Right lobe of liver (tissue), 6 donors: Measurements from ENCODE around the gene HS1BP3. TPM values are rescaled to one million over a fixed set of nuclear protein-coding genes. Genes with fewer than 3 reads are reported as not detected.
A peak's percentile ranks its signal among the peaks of the same experiment; 100 is the strongest.

Experiments used
- ATAC-seq, 4 donors: fragments of 200-7000 bp; cut with Tn5 transposase; one replicate each; pipeline ENCODE4 v1.9.1; 2020; ENCODE audit warnings: mild to moderate bottlenecking in 4 of 4, moderate library complexity in 4 of 4
- DNase-seq, 3 donors: peaks; one replicate each; pipeline ENCODE4 v3.0.0-alpha.2; 2020
- H3K27ac ChIP-seq, 3 donors: fragments of 200-600 bp; one replicate each; pipeline ENCODE4 v1.8.0; 2022
- H3K27me3 ChIP-seq, 2 donors: fragments of 200-600 bp; one replicate each; pipeline ENCODE4 v1.8.0; 2022
- H3K36me3 ChIP-seq, 4 donors: fragments of 200-600 bp; sonication (generic) in 1 of 4; one replicate each; pipeline versions ENCODE4 v1.5.1 to v1.8.0; 2017 to 2022; ENCODE audit warnings: control low read depth in 1 of 4
- H3K4me1 ChIP-seq, 4 donors: fragments of 200-600 bp; sonication (generic) in 1 of 4; one replicate each; pipeline versions ENCODE4 v1.5.1 to v1.8.0; 2017 to 2022; ENCODE audit warnings: control low read depth in 1 of 4
- H3K4me3 ChIP-seq, 3 donors: fragments of 200-600 bp; one replicate each; pipeline ENCODE4 v1.8.0; 2022
- H3K9me3 ChIP-seq, 4 donors: fragments of 200-600 bp; sonication (generic) in 1 of 4; one replicate each; pipeline versions ENCODE4 v1.5.1 to v1.8.0; 2017 to 2022; ENCODE audit warnings: control low read depth in 1 of 4
- CTCF ChIP-seq, 4 donors: fragments of 200-600 bp in 3 of 4; fragments of 450-650 bp in 1 of 4; IDR thresholded peaks; one replicate each; pipeline versions ENCODE4 v1.5.1 to v1.8.0; 2016 to 2022; ENCODE audit warnings: antibody characterized with exemption in 4 of 4, mild to moderate bottlenecking in 2 of 4
- POLR2A ChIP-seq: fragments of 450-650 bp; IDR thresholded peaks from one replicate; pipeline ENCODE4 v1.6.1; 2017; ENCODE audit warnings: antibody characterized with exemption, mild to moderate bottlenecking
- WGBS: methylation state at CpG from one replicate; pipeline ENCODE4 v1.1.6; 2018; ENCODE audit warnings: low coverage, low lambda C conversion rate; ENCODE audit not compliant: insufficient coverage; ENCODE audit errors: missing lambda C conversion rate; 5-methylcytosine and 5-hydroxymethylcytosine counted together
- intact Hi-C, 2 donors: fragments of 100-400 bp; cut with DNase I; formaldehyde crosslinking; loops; one replicate each; pipeline versions ENCODE4 v1.11.2 to v1.14.1; 2022
- total RNA-seq, 6 experiments: library from RNA; depleted of rRNA in 2 of 6; stranded (reverse); fragments of >200 nt in 2 of 6; fragmentation: NEBNext Ultra II Directional in 3 of 6; extraction: Animal tissue kit (Norgen Biotek cat#: 25700) in 3 of 6; gene quantifications; one replicate each; pipeline versions ENCODE4 v1.1.0 to v1.2.4, GENCODE V29; 2016 to 2023
- donor health status: DM: no; HTN: yes; CAD: no.
- donor health status: DM: no; HTN: no; CAD: no.
- donor health status: DM: no; HTN: no; CAD: no.
- donor health status: DM: no; HTN: yes; CAD: no.
- donor health status: DM: no; HTN: yes; CAD: no.

The HS1BP3 gene
- total RNA-seq, 6 experiments from 2014 or later: 17.5 to 34.7 (median 20.2) TPM

- WGBS: 63% methylated on average over 5 of the region's 5 CpGs
Observed at GRCh38 chr2:20572221-20572620, 78.7 kb downstream of the HS1BP3 start.

GRCh38 chr2:20571644-20572215, 79.2 kb downstream of the HS1BP3 start:
- H3K27me3 ChIP-seq: no peaks in the 10 kb centered on the region
- no peaks in the 10 kb centered on the region for H3K36me3 ChIP-seq
- no peak for TF ChIP-seq CTCF (IDR thresholded peaks at IDR 0.05)
- ATAC-seq (no peak), DNase-seq (no peak)
- peak overlapping the region; percentile 62 to 72 (median 68) for H3K27ac ChIP-seq
- WGBS: 100% methylated on average over 1 of the region's 7 CpGs
- no peak overlapping the region for H3K4me3 ChIP-seq
- intact Hi-C loops: no loop called here
- H3K4me1 ChIP-seq: peaks cover 0 to 41% (median 15%) of the 10 kb centered on the region in 4 donors
- no peaks in the 10 kb centered on the region for H3K9me3 ChIP-seq

More at GRCh38 chr2:20572221-20572620, 78.7 kb downstream of the HS1BP3 start:
- Histone ChIP-seq H3K36me3 (no peaks in the 10 kb centered on the region), H3K27me3 (no peaks in the 10 kb centered on the region), H3K4me3 (no peak overlapping the region), H3K4me1 (peaks cover 0 to 41% (median 15%) of the 10 kb centered on the region in 4 donors), H3K9me3 (no peaks in the 10 kb centered on the region), H3K27ac (peak overlapping the region in 2 of 3 donors; percentile 62 to 72)
- TF ChIP-seq POLR2A: no peak
- TF ChIP-seq CTCF (IDR thresholded peaks at IDR 0.05): no peak
- intact Hi-C loops: no loop called here
- DNase-seq (no peak), ATAC-seq (no peak)

- H3K4me1 ChIP-seq: peaks cover 0 to 41% (median 15%) of the 10 kb centered on the region in 4 donors
- peak overlapping the region; percentile 62 to 72 (median 68) for H3K27ac ChIP-seq
- TF ChIP-seq POLR2A (no peak), CTCF (IDR thresholded peaks at IDR 0.05) (no peak)
- no peaks in the 10 kb centered on the region for H3K27me3 ChIP-seq
- intact Hi-C loops: no loop called here
- no peaks in the 10 kb centered on the region for H3K36me3 ChIP-seq
- H3K9me3 ChIP-seq: no peaks in the 10 kb centered on the region
- H3K4me3 ChIP-seq: no peak overlapping the region
- DNase-seq (no peak), ATAC-seq (peak in 2 of 4 donors; percentile 2 to 9)
- 73% methylated on average over 4 of the region's 10 CpGs for WGBS
Observed at GRCh38 chr2:20571231-20571630, 79.7 kb downstream of the HS1BP3 start.

GRCh38 chr2:20570249-20570648, 80.6 kb downstream of the HS1BP3 start:
- H3K36me3 ChIP-seq: no peaks in the 10 kb centered on the region
- peak overlapping the region; percentile 62 to 72 (median 68) for H3K27ac ChIP-seq
- ATAC-seq (no peak), DNase-seq (no peak)
- TF ChIP-seq POLR2A (no peak), CTCF (IDR thresholded peaks at IDR 0.05) (no peak)
- no peaks in the 10 kb centered on the region for H3K9me3 ChIP-seq
- peaks cover 0 to 41% (median 15%) of the 10 kb centered on the region in 4 donors for H3K4me1 ChIP-seq
- H3K4me3 ChIP-seq: no peak overlapping the region
- no peaks in the 10 kb centered on the region for H3K27me3 ChIP-seq
- intact Hi-C loops: no loop called here
- WGBS: 93% methylated on average over 6 of the region's 6 CpGs
